ENCODE data around the gene LRFN3.
"Not testable (repeated sequence)": the region's sequence is repeated elsewhere in the genome, so short reads cannot be mapped to it uniquely, and the experiment has no call there.

Gene LRFN3

GRCh38 chr19:35939307-35940077 lies 3.3 kb downstream of the LRFN3 start:
- DNase-seq (ENCODE audit: low read depth) = no peak

- DNase-seq (ENCODE audit: low read depth) = no peak
Measured at GRCh38 chr19:35940078-35940775, 4.1 kb downstream of the LRFN3 start.

GRCh38 chr19:35940839-35941238 lies 4.7 kb downstream of the LRFN3 start:
- DNase-seq (ENCODE audit: low read depth) = no peak

- no peak for DNase-seq (ENCODE audit: low read depth)
Measured at GRCh38 chr19:35942235-35942634, 6.1 kb downstream of the LRFN3 start.

- no peak for DNase-seq (ENCODE audit: low read depth)
Measured at GRCh38 chr19:35943321-35944301, 7.4 kb downstream of the LRFN3 start.

GRCh38 chr19:35944556-35944955 lies 8.4 kb downstream of the LRFN3 start:
- DNase-seq (ENCODE audit: low read depth) = no peak

- no peak for DNase-seq (ENCODE audit: low read depth)
Measured at GRCh38 chr19:35945121-35945790, 9.1 kb downstream of the LRFN3 start.

- no peak for DNase-seq (ENCODE audit: low read depth)
Measured at GRCh38 chr19:35946203-35946602, 10.0 kb downstream of the LRFN3 start.

- DNase-seq (ENCODE audit: low read depth) = no peak
Measured at GRCh38 chr19:35949131-35949530, 13.0 kb downstream of the LRFN3 start.

- DNase-seq (ENCODE audit: low read depth) = no peak
Measured at GRCh38 chr19:35955881-35956634, 19.9 kb downstream of the LRFN3 start.

GRCh38 chr19:35957411-35957810 lies 21.2 kb downstream of the LRFN3 start:
- not testable (repeated sequence) for DNase-seq (ENCODE audit: low read depth)

GRCh38 chr19:35958660-35959039 lies 22.5 kb downstream of the LRFN3 start:
- DNase-seq (ENCODE audit: low read depth) = no peak

- DNase-seq (ENCODE audit: low read depth) = peak; percentile 81
Measured at GRCh38 chr19:35959040-35959967, 23.1 kb downstream of the LRFN3 start.

GRCh38 chr19:35959968-35960320 lies 23.8 kb downstream of the LRFN3 start:
- DNase-seq (ENCODE audit: low read depth) = no peak

GRCh38 chr19:35960432-35960972 lies 24.3 kb downstream of the LRFN3 start:
- DNase-seq (ENCODE audit: low read depth) = no peak

GRCh38 chr19:35963514-35963913 lies 27.3 kb downstream of the LRFN3 start:
- no peak for DNase-seq (ENCODE audit: low read depth)

- DNase-seq (ENCODE audit: low read depth) = no peak
Measured at GRCh38 chr19:35966771-35967170, 30.6 kb downstream of the LRFN3 start.

GRCh38 chr19:35973487-35973886 lies 37.3 kb downstream of the LRFN3 start:
- DNase-seq (ENCODE audit: low read depth) = no peak

GRCh38 chr19:35975608-35976214 lies 39.5 kb downstream of the LRFN3 start:
- no peak for DNase-seq (ENCODE audit: low read depth)
